ENCODE results near the gene ATP6V1E1. TPM values are rescaled to one million over a fixed set of nuclear protein-coding genes. Genes with fewer than 3 reads are reported as not detected.
A peak's percentile ranks its signal among the peaks of the same experiment; 100 is the strongest.
"Not testable (repeated sequence)": the region's sequence is repeated elsewhere in the genome, so short reads cannot be mapped to it uniquely, and the experiment has no call there.

The ATP6V1E1 gene
- total RNA-seq: 75.2 and 111 TPM in 2 replicates
- polyA plus RNA-seq: 113 and 116 TPM in 2 replicates

DNA sequence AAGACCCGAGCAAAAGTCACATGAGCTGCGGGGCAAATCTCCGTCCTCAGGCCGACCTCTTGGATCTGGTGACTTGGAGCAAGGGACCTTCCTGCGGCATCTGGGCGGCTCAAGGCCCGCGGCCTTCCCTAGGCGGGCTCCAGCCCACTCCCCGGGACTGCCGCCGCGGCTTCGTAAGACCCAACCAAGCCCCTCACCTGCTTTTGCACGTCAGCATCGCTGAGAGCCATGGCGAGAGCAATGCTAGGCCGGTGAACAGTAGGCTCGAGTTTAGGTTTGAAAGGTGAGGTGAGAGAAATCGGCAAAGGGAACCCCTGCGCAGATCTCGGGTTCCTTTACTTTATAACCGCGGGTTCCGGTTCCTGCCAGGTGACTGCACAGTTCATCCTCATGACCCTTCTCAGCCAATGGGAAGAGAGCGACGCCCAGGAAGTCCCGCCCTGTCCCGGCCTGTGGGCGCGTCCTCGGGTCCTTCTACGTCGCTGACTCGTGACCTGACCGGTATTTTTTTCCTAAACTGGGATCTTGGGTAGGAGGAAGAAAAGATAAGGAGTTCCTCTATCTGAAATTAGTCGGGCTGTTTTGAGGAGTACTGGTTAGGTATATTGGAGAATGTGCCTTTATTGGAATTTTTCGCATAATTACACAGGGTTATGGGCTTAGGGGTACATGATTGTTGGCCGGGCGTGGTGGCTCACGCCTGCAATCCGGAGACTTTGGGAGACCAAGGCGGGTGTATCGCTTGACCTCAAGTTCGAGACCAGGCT is at the start of gene ATP6V1E1:
Gene ATP6V1E1, minus strand, starts transcription at position 344 of the 767 bp plus-strand sequence. Its CDS starts 114 bp downstream, at position 230.
- H3K27me3 ChIP-seq: no peaks in the 10 kb centered on the region
- no peaks in the 10 kb centered on the region for H3K9me3 ChIP-seq (ENCODE audit: low read depth)
- peaks cover 5% of the 10 kb centered on the region for H3K4me1 ChIP-seq (ENCODE audit: low read depth)
- H3K4me3 ChIP-seq: peak within 1 kb of the TSS; percentile 54
- peak; percentile 97 to 98 for DNase-seq (ENCODE audit: low read depth in 1 of 2, low spot score in 1 of 2)
- peaks cover 4% of the 10 kb centered on the region for H3K36me3 ChIP-seq
- TF ChIP-seq, protein P1, sequence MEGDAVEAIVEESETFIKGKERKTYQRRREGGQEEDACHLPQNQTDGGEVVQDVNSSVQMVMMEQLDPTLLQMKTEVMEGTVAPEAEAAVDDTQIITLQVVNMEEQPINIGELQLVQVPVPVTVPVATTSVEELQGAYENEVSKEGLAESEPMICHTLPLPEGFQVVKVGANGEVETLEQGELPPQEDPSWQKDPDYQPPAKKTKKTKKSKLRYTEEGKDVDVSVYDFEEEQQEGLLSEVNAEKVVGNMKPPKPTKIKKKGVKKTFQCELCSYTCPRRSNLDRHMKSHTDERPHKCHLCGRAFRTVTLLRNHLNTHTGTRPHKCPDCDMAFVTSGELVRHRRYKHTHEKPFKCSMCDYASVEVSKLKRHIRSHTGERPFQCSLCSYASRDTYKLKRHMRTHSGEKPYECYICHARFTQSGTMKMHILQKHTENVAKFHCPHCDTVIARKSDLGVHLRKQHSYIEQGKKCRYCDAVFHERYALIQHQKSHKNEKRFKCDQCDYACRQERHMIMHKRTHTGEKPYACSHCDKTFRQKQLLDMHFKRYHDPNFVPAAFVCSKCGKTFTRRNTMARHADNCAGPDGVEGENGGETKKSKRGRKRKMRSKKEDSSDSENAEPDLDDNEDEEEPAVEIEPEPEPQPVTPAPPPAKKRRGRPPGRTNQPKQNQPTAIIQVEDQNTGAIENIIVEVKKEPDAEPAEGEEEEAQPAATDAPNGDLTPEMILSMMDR (IDR thresholded peaks at IDR 0.05; ENCODE audit: low read depth, low read length): no peak
- H3K27ac ChIP-seq: peak within 1 kb of the TSS; percentile 89

DNA sequence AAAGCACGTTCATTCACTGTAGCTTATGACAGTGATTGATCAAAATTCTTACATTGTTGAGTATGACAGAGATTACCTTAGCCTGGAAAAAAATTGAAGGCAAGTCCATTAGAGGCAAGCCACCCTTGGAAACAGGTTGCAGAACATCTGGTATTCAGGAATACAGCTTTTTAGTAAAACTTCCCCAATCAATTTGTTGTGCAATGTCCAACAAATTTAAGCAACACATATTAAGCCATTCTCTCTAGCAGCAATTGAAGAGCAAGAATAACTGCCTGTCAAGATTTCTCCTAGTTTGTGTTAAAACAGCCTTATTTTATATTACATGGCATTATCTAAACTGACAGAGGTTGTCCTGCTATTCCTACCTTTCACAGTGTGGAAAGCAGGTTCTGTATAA is 47.0 kb upstream of the ATP6V1E1 start:
- H3K27ac ChIP-seq: no peak overlapping the region
- H3K4me3 ChIP-seq: no peak overlapping the region
- peaks cover 4% of the 10 kb centered on the region for H3K36me3 ChIP-seq
- no peaks in the 10 kb centered on the region for H3K27me3 ChIP-seq
- DNase-seq (ENCODE audit: low read depth in 1 of 2, low spot score in 1 of 2): no peak
- no peaks in the 10 kb centered on the region for H3K9me3 ChIP-seq (ENCODE audit: low read depth)
- TF ChIP-seq, protein P1 (IDR thresholded peaks at IDR 0.05; ENCODE audit: low read depth, low read length): no peak
- H3K4me1 ChIP-seq (ENCODE audit: low read depth): no peaks in the 10 kb centered on the region

DNA sequence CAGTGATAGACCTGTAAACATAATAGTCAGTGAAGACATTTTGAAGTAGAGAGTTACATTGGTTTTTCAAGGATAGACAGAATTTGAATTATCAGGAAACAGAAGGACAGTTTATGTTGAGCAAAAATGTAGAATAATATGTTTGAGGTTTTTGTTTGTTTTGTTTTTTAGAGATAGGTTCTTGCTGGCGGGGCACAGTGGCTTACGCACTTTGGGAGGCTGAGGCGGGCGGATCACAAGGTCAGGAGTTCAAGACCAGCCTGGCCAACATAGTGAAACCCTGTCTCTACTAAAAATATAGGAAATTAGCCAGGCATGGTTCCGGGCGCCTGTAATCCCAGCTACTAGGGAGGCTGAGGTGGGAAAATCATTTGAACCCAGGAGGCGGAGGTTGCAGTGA is 45.6 kb upstream of the ATP6V1E1 start:
- H3K27ac ChIP-seq: no peak overlapping the region
- TF ChIP-seq, protein P1 (IDR thresholded peaks at IDR 0.05; ENCODE audit: low read depth, low read length): no peak
- H3K4me3 ChIP-seq: no peak overlapping the region
- DNase-seq (ENCODE audit: low read depth in 1 of 2, low spot score in 1 of 2): no peak
- no peaks in the 10 kb centered on the region for H3K9me3 ChIP-seq (ENCODE audit: low read depth)
- peaks cover 5% of the 10 kb centered on the region for H3K36me3 ChIP-seq
- H3K27me3 ChIP-seq: no peaks in the 10 kb centered on the region
- no peaks in the 10 kb centered on the region for H3K4me1 ChIP-seq (ENCODE audit: low read depth)

DNA sequence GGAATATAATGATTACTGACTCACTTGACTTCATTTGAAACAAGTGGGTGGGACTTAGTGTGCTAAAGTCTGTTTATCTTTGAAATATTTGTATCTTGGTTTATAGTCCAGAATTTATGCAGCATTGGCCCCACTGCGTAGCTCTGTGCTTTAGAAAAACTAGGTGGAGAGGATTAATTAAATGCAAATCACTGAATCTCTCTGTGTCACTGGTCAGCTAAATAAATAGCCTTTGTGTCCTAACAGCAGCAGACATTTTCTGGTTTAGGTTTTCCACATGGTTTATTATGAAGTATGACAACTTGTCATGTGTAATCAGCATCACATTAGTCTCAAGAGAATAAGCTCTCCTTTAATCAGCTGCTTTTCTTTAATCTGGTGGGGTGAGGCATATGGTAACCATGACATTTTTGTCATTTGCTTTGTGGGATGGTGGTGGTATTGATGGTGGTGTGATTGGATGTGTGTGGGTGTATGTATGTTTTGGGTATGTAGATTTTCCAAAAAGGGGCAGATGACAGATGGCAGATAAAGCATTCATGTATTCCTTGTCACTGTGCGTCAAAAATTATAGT is 44.0 kb upstream of the ATP6V1E1 start:
- no peaks in the 10 kb centered on the region for H3K9me3 ChIP-seq (ENCODE audit: low read depth)
- DNase-seq (ENCODE audit: low read depth in 1 of 2, low spot score in 1 of 2): no peak
- H3K36me3 ChIP-seq: peaks cover 5% of the 10 kb centered on the region
- H3K27me3 ChIP-seq: no peaks in the 10 kb centered on the region
- H3K4me1 ChIP-seq (ENCODE audit: low read depth): no peaks in the 10 kb centered on the region
- no peak overlapping the region for H3K27ac ChIP-seq
- TF ChIP-seq, protein P1 (IDR thresholded peaks at IDR 0.05; ENCODE audit: low read depth, low read length): no peak
- H3K4me3 ChIP-seq: no peak overlapping the region

DNA sequence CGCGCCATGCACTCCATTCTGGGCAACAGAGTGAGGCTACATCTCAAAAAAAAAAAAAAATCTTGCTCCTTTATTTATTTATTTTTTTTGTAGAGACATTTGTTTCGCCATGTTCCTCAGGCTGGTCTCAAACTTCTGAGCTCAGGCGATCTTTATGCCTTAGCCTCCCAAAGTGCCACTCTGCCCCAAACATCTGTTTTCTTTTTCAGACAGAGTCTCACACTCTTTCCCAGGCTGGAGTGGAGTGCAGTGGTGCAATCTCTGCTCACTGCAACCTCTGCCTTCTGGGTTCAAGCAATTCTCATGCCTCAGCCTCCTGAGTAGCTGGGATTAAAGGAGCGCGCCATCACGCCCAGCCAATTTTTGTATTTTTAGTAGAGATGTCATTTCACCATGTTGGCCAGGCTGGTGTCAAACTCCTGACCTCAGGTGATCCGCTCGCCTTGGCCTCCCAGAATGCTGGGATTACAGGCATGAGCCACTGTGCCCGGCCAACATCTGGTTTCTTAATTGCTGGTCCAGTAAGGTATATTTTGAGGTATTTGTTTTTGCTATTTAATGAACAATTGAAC is 43.1 kb upstream of the ATP6V1E1 start:
- H3K4me3 ChIP-seq; H3K27me3 ChIP-seq; DNase-seq (ENCODE audit: low read depth in 1 of 2, low spot score in 1 of 2); H3K36me3 ChIP-seq; H3K27ac ChIP-seq; H3K4me1 ChIP-seq (ENCODE audit: low read depth); H3K9me3 ChIP-seq (ENCODE audit: low read depth): not testable (repeated sequence)

DNA sequence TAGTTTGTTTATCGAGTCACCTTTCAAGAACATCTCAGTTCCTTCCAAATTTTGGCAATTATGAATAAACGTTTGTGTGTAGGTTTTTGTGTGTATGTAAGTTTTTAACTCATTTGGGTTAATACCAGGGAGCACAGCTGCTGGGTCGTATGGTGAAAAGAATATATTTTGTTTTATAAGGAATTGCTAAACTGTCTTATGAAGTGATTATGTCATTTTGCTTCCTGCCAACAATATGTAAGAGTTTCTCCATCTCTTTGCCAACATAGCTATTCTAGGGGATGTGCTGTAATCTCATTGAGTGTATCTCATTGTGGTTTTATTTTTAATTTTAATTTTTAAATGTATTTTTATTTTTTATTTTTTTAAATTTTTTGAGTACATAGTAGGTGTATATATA is 37.3 kb upstream of the ATP6V1E1 start:
- no peaks in the 10 kb centered on the region for H3K9me3 ChIP-seq (ENCODE audit: low read depth)
- no peaks in the 10 kb centered on the region for H3K27me3 ChIP-seq
- peak in 1 of 2 donors; percentile 47 for DNase-seq (ENCODE audit: low read depth in 1 of 2, low spot score in 1 of 2)
- TF ChIP-seq, protein P1 (IDR thresholded peaks at IDR 0.05; ENCODE audit: low read depth, low read length): no peak
- H3K4me1 ChIP-seq (ENCODE audit: low read depth): no peaks in the 10 kb centered on the region
- no peak overlapping the region for H3K27ac ChIP-seq
- no peak overlapping the region for H3K4me3 ChIP-seq
- H3K36me3 ChIP-seq: peaks cover 31% of the 10 kb centered on the region
